Measurements from ENCODE around the gene SPOCK1.

Gene SPOCK1

GRCh38 chr5:137491121-137491520, 8.0 kb downstream of the SPOCK1 start:
- no peak for DNase-seq

- no peak for DNase-seq
Observed at GRCh38 chr5:137490591-137490990, 8.5 kb downstream of the SPOCK1 start.

- no peak for DNase-seq
Observed at GRCh38 chr5:137488974-137489373, 10.2 kb downstream of the SPOCK1 start.

GRCh38 chr5:137488516-137488915, 10.6 kb downstream of the SPOCK1 start:
- DNase-seq, result no peak

GRCh38 chr5:137487600-137487999, 11.5 kb downstream of the SPOCK1 start:
- DNase-seq, result no peak

GRCh38 chr5:137486707-137487106, 12.4 kb downstream of the SPOCK1 start:
- DNase-seq, result no peak

GRCh38 chr5:137481596-137481995, 17.5 kb downstream of the SPOCK1 start:
- no peak for DNase-seq

- no peak for DNase-seq
Observed at GRCh38 chr5:137478043-137478442, 21.1 kb downstream of the SPOCK1 start.

- DNase-seq, result no peak
Observed at GRCh38 chr5:137470921-137471220, 28.3 kb downstream of the SPOCK1 start.

- no peak for DNase-seq
Observed at GRCh38 chr5:137470111-137470920, 28.8 kb downstream of the SPOCK1 start.

- DNase-seq, result no peak
Observed at GRCh38 chr5:137466889-137467288, 32.2 kb downstream of the SPOCK1 start.

- DNase-seq, result no peak
Observed at GRCh38 chr5:137465930-137466329, 33.2 kb downstream of the SPOCK1 start.

- DNase-seq, result no peak
Observed at GRCh38 chr5:137462816-137463520, 36.2 kb downstream of the SPOCK1 start.

GRCh38 chr5:137462265-137462590, 36.9 kb downstream of the SPOCK1 start:
- DNase-seq, result no peak

GRCh38 chr5:137461391-137462264, 37.5 kb downstream of the SPOCK1 start:
- no peak for DNase-seq

GRCh38 chr5:137454671-137455070, 44.5 kb downstream of the SPOCK1 start:
- no peak for DNase-seq

- DNase-seq, result no peak
Observed at GRCh38 chr5:137453483-137454080, 45.5 kb downstream of the SPOCK1 start.

- no peak for DNase-seq
Observed at GRCh38 chr5:137450759-137451158, 48.4 kb downstream of the SPOCK1 start.

GRCh38 chr5:137448868-137449267, 50.3 kb downstream of the SPOCK1 start:
- no peak for DNase-seq

- no peak for DNase-seq
Observed at GRCh38 chr5:137446615-137447014, 52.5 kb downstream of the SPOCK1 start.

GRCh38 chr5:137446151-137446550, 53.0 kb downstream of the SPOCK1 start:
- no peak for DNase-seq

GRCh38 chr5:137442660-137443059, 56.5 kb downstream of the SPOCK1 start:
- DNase-seq, result no peak

GRCh38 chr5:137441476-137441875, 57.6 kb downstream of the SPOCK1 start:
- DNase-seq, result no peak
